GM13976 (cell line): Measurements from ENCODE around the gene SPHK1.

ENCODE experiments used
- DNase-seq: peaks from one replicate; pipeline ENCODE4 v3.0.0; 2012; ENCODE audit warnings: low spot score
- CTCF ChIP-seq: IDR thresholded peaks from 2 replicates; pipeline ENCODE4 v1.5.1; 2012; ENCODE audit warnings: borderline replicate concordance, mild to moderate bottlenecking; ENCODE audit not compliant: insufficient read depth; ENCODE audit errors: extremely low read depth, missing control alignments, control extremely low read depth
- in situ Hi-C: fragments of 300-500 bp; cut with MboI; formaldehyde crosslinking; loops from one replicate; pipeline ENCODE4 v1.12.0; 2022; ENCODE audit warnings: low sequenced_read_pairs, mixed read lengths, inconsistent platforms; ENCODE audit not compliant: unreplicated experiment

SPHK1 gene

DNA sequence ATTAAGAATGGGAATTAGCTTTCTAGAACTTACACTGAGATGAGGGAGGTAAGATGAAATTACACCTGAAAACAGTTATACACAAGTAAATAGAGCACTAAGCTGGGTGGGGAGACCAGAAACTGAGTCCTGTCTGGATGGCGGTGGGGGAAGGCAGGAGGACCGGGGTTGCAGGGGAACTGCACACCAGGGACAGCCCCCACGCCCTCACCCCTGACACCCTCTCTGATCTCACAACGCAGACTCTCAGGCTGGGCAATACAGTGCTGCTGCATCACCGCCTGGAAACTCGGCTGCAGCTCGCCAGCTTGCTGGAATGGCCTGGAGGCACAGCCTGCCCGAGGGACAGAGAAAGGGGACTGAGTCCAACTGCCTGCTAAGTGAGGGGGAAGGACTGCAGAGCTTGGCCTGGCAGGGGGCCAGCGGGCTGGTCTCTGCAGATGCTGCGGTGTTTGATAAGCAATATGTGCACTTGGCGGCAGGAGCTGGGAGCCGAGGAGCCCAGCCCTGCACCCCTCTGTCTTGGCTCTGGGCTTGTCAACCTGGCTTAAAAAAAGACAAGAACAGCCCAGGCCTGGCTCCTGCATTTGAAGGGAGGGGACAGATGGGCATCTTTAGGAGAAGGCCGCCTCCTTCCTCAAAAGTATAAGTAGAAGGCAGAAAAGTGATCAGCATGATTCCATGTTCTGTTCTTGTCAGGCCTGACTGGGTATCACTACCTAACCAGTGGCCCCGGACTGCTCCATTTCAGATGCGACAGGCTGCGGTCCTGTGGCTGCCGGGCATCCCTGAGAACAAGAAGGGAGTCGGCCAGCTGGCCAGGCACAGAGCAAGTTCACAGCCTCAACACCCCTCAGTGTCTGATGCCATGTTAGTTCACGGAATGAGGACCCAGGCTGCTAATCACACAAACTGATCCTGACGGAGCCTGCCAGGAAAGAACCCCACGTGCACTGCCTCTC, 30.2 kb downstream of the SPHK1 start:
- no peak for TF ChIP-seq CTCF
- DNase-seq = peak; percentile 9
- in situ Hi-C loops = no loop called here

DNA sequence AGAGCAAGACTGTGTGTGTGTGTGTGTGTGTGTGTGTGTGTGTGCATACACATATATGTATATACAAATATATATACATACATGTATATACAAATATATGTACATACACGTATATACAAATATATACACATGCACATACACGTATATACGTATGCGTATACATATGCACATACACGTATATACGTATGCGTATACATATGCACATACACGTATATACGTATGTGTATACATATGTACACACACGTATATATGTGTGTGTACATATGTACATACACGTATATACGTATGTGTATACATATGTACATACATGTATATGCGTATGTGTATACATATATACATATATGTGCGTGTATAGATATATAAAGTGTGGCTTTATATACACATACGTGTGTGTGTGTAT, 31.4 kb downstream of the SPHK1 start:
- in situ Hi-C loops = no loop called here
- TF ChIP-seq CTCF = no peak
- DNase-seq = no peak

DNA sequence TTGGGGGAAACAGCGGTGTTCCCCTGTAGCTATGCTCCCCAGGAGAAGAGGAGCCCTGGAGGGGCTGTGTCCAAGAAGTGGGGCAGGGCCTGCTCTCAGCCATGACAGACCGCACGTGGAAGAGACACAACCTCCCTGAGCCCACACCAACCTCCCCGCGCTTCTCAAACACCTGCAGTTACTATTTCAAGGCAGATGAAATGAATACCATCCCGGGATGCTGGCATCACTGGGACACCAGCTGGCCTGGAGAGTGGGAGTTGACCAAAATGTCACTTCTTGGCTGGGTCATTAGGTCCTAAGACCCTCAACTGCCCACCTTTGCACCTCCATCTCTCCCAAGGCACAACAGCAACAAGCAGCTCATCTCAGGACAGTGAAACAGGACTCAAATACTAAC, 32.0 kb downstream of the SPHK1 start:
- TF ChIP-seq CTCF = no peak
- in situ Hi-C loops = no loop called here
- DNase-seq = no peak

- DNase-seq = no peak
- no peak for TF ChIP-seq CTCF
- in situ Hi-C loops = no loop called here
Observed at GRCh38 chr17:76416899-76417298, 32.5 kb downstream of the SPHK1 start.

DNA sequence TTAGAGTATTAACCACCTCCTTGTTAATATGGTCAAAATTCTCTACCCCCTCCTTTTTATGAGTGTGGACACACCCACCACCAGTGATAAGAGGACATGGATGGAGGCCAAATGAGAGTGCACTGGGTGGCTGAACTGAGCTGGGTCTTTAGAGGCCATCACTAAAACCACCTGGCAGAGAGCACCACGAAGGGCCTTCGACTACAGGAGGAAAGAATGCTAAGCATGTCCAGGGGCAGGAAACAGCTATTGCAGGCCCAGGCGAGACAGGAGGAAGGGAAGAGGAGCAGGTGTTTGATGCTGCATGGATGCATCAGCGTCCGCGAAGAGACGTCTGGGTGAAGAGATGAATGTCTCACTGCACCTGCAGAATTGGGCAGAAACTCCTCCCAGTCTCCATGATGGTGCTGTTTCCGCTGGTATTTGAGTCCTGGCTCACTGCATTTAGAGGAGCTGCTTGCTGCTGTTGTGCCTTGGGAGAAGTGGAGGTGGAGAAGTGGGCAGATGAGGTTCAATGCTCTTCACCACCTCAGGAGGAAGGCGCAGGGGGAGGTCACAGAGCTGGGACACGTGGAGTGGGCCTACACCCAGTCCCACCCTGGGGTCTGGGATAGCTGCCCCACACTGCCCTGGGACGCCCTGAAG, 33.2 kb downstream of the SPHK1 start:
- TF ChIP-seq CTCF = no peak
- DNase-seq = no peak
- in situ Hi-C loops = no loop called here

DNA sequence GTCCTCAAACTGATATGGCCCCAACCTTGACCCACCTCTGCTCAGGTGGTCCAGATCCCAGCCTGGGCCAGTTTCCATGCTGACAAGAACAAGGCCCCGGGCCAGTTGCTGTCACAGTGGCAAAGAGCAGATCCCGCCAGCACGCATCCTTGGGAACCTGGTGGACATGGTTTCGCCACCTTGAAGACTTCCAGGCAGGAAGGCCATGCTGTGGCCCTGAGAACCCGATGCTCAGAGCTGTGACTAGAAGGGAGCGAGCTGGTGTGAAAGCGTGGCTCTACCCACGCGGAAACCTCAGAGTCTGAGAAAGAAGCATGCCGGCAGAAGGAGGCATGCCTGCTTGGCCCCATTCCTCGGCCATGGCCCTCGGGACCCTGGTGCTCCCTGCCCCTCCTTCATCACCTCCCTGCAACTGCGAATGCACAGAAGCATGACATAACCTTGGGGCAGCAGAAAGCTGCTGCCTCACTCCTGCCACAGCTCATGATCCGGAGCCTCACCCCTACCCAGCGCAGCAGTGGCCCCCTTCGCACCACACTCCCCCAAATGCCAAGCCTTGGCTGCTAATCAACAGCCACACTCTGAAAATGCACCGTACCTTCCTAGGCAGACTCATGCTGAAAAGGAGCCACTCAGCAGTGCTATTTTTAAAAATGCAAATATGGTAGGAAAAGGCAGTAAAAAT, 35.3 kb downstream of the SPHK1 start:
- no peak for TF ChIP-seq CTCF
- in situ Hi-C loops = no loop called here
- peak; percentile 41 for DNase-seq
